WTC11 (cell line): ENCODE results near the gene CFAP251. TPM values are rescaled to one million over a fixed set of nuclear protein-coding genes. Genes with fewer than 3 reads are reported as not detected.

Experiments used
- ATAC-seq: fragments of 200-7000 bp; cut with Tn5 transposase; 2 replicates; pipeline ENCODE4 v1.10.0; 2021; ENCODE audit warnings: mild to moderate bottlenecking, moderate library complexity
- CTCF ChIA-PET: fragments of 300-600 bp; sonication (Branson Sonifier 250); formaldehyde crosslinking; loops from one replicate; lab custom pipeline; 2021; ENCODE audit warnings: antibody characterized with exemption; lab: Charles Lee
- POLR2A ChIA-PET: fragments of 350-600 bp; sonication (Branson Sonifier 250); formaldehyde crosslinking; loops from one replicate; lab custom pipeline; 2021; ENCODE audit warnings: antibody characterized with exemption; lab: Charles Lee
- DNase-seq: peaks from one replicate; pipeline ENCODE4 v3.0.0; 2021; ENCODE audit warnings: low spot score
- H3K27ac Mint-ChIP-seq: 2 replicates; pipeline ENCODE4 v1.8.0; 2021; ENCODE audit warnings: mixed read lengths
- H3K27me3 Mint-ChIP-seq: 2 replicates; pipeline ENCODE4 v1.8.0; 2021; ENCODE audit warnings: low read depth, mild to moderate bottlenecking, moderate library complexity, mixed read lengths
- H3K36me3 Mint-ChIP-seq: 2 replicates; pipeline ENCODE4 v1.8.0; 2021; ENCODE audit warnings: mixed read lengths
- H3K4me1 Mint-ChIP-seq: 2 replicates; pipeline ENCODE4 v1.8.0; 2022; ENCODE audit warnings: mixed read lengths
- H3K4me3 Mint-ChIP-seq: 2 replicates; pipeline ENCODE4 v1.8.0; 2021; ENCODE audit warnings: mild to moderate bottlenecking, moderate library complexity, mixed read lengths
- H3K9me3 Mint-ChIP-seq: 2 replicates; pipeline ENCODE4 v1.8.0; 2021; ENCODE audit warnings: mixed read lengths
- AR ChIP-seq: fragments of 250-450 bp; sonication (Bioruptor Pico); IDR thresholded peaks from 2 replicates; pipeline ENCODE4 v1.9.0; 2021; ENCODE audit warnings: mild to moderate bottlenecking
- ATF2 ChIP-seq: sonication (generic); formaldehyde crosslinking; IDR thresholded peaks from 2 replicates; pipeline ENCODE4 v1.8.1; 2022; ENCODE audit warnings: low read depth, missing genetic modification reagents, borderline replicate concordance
- E2F4 ChIP-seq: sonication (generic); formaldehyde crosslinking; IDR thresholded peaks from 2 replicates; pipeline ENCODE4 v1.8.1; 2022; ENCODE audit warnings: low read depth, mild to moderate bottlenecking, moderate library complexity, missing genetic modification reagents, borderline replicate concordance
- ESRRA ChIP-seq: sonication (generic); formaldehyde crosslinking; IDR thresholded peaks from 2 replicates; pipeline ENCODE4 v1.8.1; 2022; ENCODE audit warnings: mild to moderate bottlenecking, missing genetic modification reagents, borderline replicate concordance
- GABPB1 ChIP-seq: sonication (generic); formaldehyde crosslinking; IDR thresholded peaks from 2 replicates; pipeline ENCODE4 v1.8.1; 2023; ENCODE audit warnings: mild to moderate bottlenecking, missing genetic modification reagents
- KAT7 ChIP-seq: sonication (generic); formaldehyde crosslinking; IDR thresholded peaks from 2 replicates; pipeline ENCODE4 v1.8.1; 2023; ENCODE audit warnings: missing genetic modification reagents, mild to moderate bottlenecking, borderline replicate concordance
- MAX ChIP-seq: sonication (generic); formaldehyde crosslinking; IDR thresholded peaks from 2 replicates; pipeline ENCODE4 v1.8.0; 2022; ENCODE audit warnings: mild to moderate bottlenecking, missing genetic modification reagents
- MYBL2 ChIP-seq: sonication (generic); formaldehyde crosslinking; IDR thresholded peaks from 2 replicates; pipeline ENCODE4 v1.8.1; 2023; ENCODE audit warnings: mild to moderate bottlenecking, moderate library complexity, missing genetic modification reagents
- NR1H2 ChIP-seq: sonication (generic); formaldehyde crosslinking; IDR thresholded peaks from 2 replicates; pipeline ENCODE4 v1.9.0; 2021; ENCODE audit warnings: mild to moderate bottlenecking, moderate library complexity, missing genetic modification reagents
- OVOL2 ChIP-seq: fragments of 250-450 bp; sonication (Bioruptor Pico); IDR thresholded peaks from 2 replicates; pipeline ENCODE4 v1.9.0; 2021; ENCODE audit warnings: mild to moderate bottlenecking, borderline replicate concordance
- PRDM15 ChIP-seq: sonication (generic); formaldehyde crosslinking; IDR thresholded peaks from 2 replicates; pipeline ENCODE4 v1.8.0; 2022; ENCODE audit warnings: missing genetic modification reagents
- PRRX2 ChIP-seq: fragments of 250-450 bp; sonication (Bioruptor Pico); IDR thresholded peaks from 2 replicates; pipeline ENCODE4 v1.8.0; 2021; ENCODE audit warnings: mild to moderate bottlenecking
- RELA ChIP-seq: sonication (generic); formaldehyde crosslinking; IDR thresholded peaks from 2 replicates; pipeline ENCODE4 v1.8.1; 2022; ENCODE audit warnings: missing genetic modification reagents, mild to moderate bottlenecking, borderline replicate concordance
- SOX15 ChIP-seq: fragments of 250-450 bp; sonication (Bioruptor Pico); IDR thresholded peaks from 2 replicates; pipeline ENCODE4 v1.9.0; 2021; ENCODE audit warnings: mild to moderate bottlenecking
- TCF7 ChIP-seq: sonication (generic); formaldehyde crosslinking; IDR thresholded peaks from 2 replicates; pipeline ENCODE4 v1.8.0; 2022; ENCODE audit warnings: mild to moderate bottlenecking, low read depth, missing genetic modification reagents, moderate library complexity
- TEAD1 ChIP-seq: sonication (generic); formaldehyde crosslinking; IDR thresholded peaks from 2 replicates; pipeline ENCODE4 v1.8.0; 2022; ENCODE audit warnings: mild to moderate bottlenecking, missing genetic modification reagents
- ZNF121 ChIP-seq: sonication (generic); formaldehyde crosslinking; IDR thresholded peaks from 2 replicates; pipeline ENCODE4 v1.8.0; 2023; ENCODE audit warnings: missing genetic modification reagents
- ZNF138 ChIP-seq: sonication (generic); formaldehyde crosslinking; conservative IDR thresholded peaks from 2 replicates; pipeline ENCODE4 v1.8.1; 2022; ENCODE audit warnings: mild to moderate bottlenecking, moderate library complexity, missing genetic modification reagents
- ZNF396 ChIP-seq: fragments of 250-450 bp; sonication (Bioruptor Pico); IDR thresholded peaks from 2 replicates; pipeline ENCODE4 v1.8.0; 2021; ENCODE audit warnings: mild to moderate bottlenecking, moderate library complexity, borderline replicate concordance
- ZNF423 ChIP-seq: fragments of 250-450 bp; sonication (Bioruptor Pico); IDR thresholded peaks from 2 replicates; pipeline ENCODE4 v2.1.2; 2022; ENCODE audit warnings: mild to moderate bottlenecking, moderate library complexity
- ZNF425 ChIP-seq: fragments of 250-450 bp; sonication (Bioruptor Pico); conservative IDR thresholded peaks from 2 replicates; pipeline ENCODE4 v1.9.0; 2021; ENCODE audit warnings: mild to moderate bottlenecking
- ZNF671 ChIP-seq: fragments of 250-450 bp; sonication (Bioruptor Pico); IDR thresholded peaks from 2 replicates; pipeline ENCODE4 v1.8.0; 2021; ENCODE audit warnings: mild to moderate bottlenecking
- total RNA-seq: library from RNA; stranded (reverse); gene quantifications from 3 replicates; pipeline ENCODE4 v1.2.3, GENCODE V29; 2021

CFAP251 gene
- total RNA-seq, 1 experiment from 2014 or later: 3.1 TPM

- TF ChIP-seq PRDM15 (CRISPR knock-in tag): no peak
- TF ChIP-seq KAT7: no peak
- TF ChIP-seq GABPB1 (CRISPR knock-in tag): no peak
- no peak for TF ChIP-seq OVOL2 (CRISPR knock-in tag)
- no peak for TF ChIP-seq ZNF396 (CRISPR knock-in tag)
- no peak for TF ChIP-seq ZNF423 (CRISPR knock-in tag)
- no peak for TF ChIP-seq ATF2 (CRISPR knock-in tag)
- no peak for TF ChIP-seq ZNF138 (CRISPR knock-in tag)
- TF ChIP-seq ZNF121 (CRISPR knock-in tag): no peak
- TF ChIP-seq ZNF671 (CRISPR knock-in tag): no peak
- TF ChIP-seq AR: no peak
- no peak for TF ChIP-seq ESRRA (CRISPR knock-in tag)
- no peak for TF ChIP-seq ZNF425 (CRISPR knock-in tag)
- TF ChIP-seq, all 79 proteins: peak for 0
These were observed 2.5 kb upstream of the CFAP251 start (continued) for GRCh38 chr12:121915841-121916321.

GRCh38 chr12:121916719-121917118 lies 1.7 kb upstream of the CFAP251 start:
- peak overlapping the region; percentile 72; the same call in 1 of the 2 replicates for H3K27ac Mint-ChIP-seq
- H3K4me3 Mint-ChIP-seq: no peak overlapping the region
- TF ChIP-seq E2F4 (CRISPR knock-in tag) (no peak), MAX (CRISPR knock-in tag) (no peak), RELA (CRISPR knock-in tag) (no peak), NR1H2 (CRISPR knock-in tag) (no peak), ZNF396 (CRISPR knock-in tag) (no peak), MYBL2 (CRISPR knock-in tag) (no peak), TEAD1 (CRISPR knock-in tag) (no peak), SOX15 (CRISPR knock-in tag) (no peak), TCF7 (CRISPR knock-in tag) (no peak), PRRX2 (CRISPR knock-in tag) (no peak)
- H3K27me3 Mint-ChIP-seq: no peaks in the 10 kb centered on the region; the same call in 1 of the 2 replicates
- H3K4me1 Mint-ChIP-seq: peaks cover 10% of the 10 kb centered on the region
- H3K36me3 Mint-ChIP-seq: 0 out of 2 replicates have a peak, but pooled peaks cover 2% of the 10 kb centered on the region
- ATAC-seq (no peak), DNase-seq (no peak)
- ChIA-PET CTCF (interaction anchor here (0.8 to 1.1 kb wide), 7 partner anchors 16 to 172 kb away, joined by 3 to 4 read pairs (median 3); no protein-coding TSS in a partner anchor), POLR2A (interaction anchor here (1.0 kb wide), 1 partner anchor 275 kb away, joined by 3 read pairs; no protein-coding TSS in a partner anchor)
- H3K9me3 Mint-ChIP-seq: no peaks in the 10 kb centered on the region
